ENCODE measurements around the gene PLCB1.

The PLCB1 gene

DNA sequence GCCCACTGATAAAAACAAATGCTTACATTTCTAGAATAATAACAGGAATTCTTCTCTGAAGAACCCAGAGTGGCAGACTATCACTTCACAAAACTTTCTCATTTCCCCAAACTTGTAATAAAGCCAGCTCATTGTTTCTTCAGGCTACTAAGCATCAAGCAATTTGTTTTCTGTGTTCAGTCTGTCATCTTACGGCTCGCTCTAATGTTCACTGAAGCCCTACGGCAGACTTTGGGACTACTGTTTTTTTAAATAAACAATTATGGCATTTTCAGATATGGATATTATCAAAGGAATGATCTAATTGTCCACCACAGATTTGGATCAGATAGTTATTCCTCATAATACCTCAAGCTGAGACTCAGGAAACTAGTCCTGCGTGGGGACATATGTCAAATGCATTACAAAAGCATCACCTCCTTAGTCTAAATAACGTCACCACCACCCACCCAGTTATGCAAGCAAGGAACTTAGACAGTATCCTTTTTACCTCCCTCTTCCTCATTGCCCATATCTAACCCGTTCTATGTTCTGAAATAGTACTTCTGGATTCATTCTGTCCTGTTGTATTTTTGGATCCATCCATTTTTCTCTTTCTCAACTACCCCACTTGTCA is 415.1 kb downstream of the PLCB1 start:
- no peak overlapping the region for H3K4me3 ChIP-seq (ENCODE audit: control insufficient read depth, low read depth, low read length)
- TF ChIP-seq, protein P1, sequence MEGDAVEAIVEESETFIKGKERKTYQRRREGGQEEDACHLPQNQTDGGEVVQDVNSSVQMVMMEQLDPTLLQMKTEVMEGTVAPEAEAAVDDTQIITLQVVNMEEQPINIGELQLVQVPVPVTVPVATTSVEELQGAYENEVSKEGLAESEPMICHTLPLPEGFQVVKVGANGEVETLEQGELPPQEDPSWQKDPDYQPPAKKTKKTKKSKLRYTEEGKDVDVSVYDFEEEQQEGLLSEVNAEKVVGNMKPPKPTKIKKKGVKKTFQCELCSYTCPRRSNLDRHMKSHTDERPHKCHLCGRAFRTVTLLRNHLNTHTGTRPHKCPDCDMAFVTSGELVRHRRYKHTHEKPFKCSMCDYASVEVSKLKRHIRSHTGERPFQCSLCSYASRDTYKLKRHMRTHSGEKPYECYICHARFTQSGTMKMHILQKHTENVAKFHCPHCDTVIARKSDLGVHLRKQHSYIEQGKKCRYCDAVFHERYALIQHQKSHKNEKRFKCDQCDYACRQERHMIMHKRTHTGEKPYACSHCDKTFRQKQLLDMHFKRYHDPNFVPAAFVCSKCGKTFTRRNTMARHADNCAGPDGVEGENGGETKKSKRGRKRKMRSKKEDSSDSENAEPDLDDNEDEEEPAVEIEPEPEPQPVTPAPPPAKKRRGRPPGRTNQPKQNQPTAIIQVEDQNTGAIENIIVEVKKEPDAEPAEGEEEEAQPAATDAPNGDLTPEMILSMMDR (IDR thresholded peaks at IDR 0.05; ENCODE audit: control insufficient read depth, insufficient read depth, low read depth, low read length, missing control alignments) = no peak
- DNase-seq (ENCODE audit: low read depth) = no peak

GRCh38 chr20:8547968-8548588 is 416.0 kb downstream of the PLCB1 start:
- no peak for DNase-seq (ENCODE audit: low read depth)
- TF ChIP-seq, protein P1 (IDR thresholded peaks at IDR 0.05; ENCODE audit: control insufficient read depth, insufficient read depth, low read depth, low read length, missing control alignments) = no peak

GRCh38 chr20:8549192-8549591 is 417.1 kb downstream of the PLCB1 start:
- no peak for DNase-seq (ENCODE audit: low read depth)
- TF ChIP-seq, protein P1 (IDR thresholded peaks at IDR 0.05; ENCODE audit: control insufficient read depth, insufficient read depth, low read depth, low read length, missing control alignments) = no peak

More at GRCh38 chr20:8547968-8548588, 416.0 kb downstream of the PLCB1 start:
- H3K4me3 ChIP-seq (ENCODE audit: control insufficient read depth, low read depth, low read length) = no peak overlapping the region

GRCh38 chr20:8557711-8558110 is 425.6 kb downstream of the PLCB1 start:
- H3K4me3 ChIP-seq (ENCODE audit: control insufficient read depth, low read depth, low read length) = no peak overlapping the region
- TF ChIP-seq, protein P1 (IDR thresholded peaks at IDR 0.05; ENCODE audit: control insufficient read depth, insufficient read depth, low read depth, low read length, missing control alignments) = no peak
- no peak for DNase-seq (ENCODE audit: low read depth)

More at GRCh38 chr20:8549192-8549591, 417.1 kb downstream of the PLCB1 start:
- H3K4me3 ChIP-seq (ENCODE audit: control insufficient read depth, low read depth, low read length) = no peak overlapping the region

DNA sequence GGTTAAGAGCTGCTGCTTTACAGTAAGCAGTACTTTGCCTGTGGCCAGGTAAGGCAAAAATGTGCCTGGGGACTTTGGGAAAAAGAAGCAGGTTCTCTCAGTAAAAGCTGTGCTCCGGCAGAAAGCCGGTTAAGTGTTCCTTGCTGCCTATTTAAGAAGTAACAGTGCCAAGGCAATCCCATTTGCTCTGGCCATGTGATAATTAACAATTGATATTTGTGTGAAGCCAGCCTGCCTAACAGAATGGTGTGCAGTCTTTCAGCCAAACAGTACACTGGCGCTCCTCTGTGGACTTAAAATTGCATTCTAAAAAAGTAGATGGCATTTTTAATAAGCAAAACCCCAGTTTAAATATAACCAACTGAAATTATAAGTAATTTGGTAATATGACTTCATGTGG is 430.3 kb downstream of the PLCB1 start:
- no peak for DNase-seq (ENCODE audit: low read depth)
- no peak overlapping the region for H3K4me3 ChIP-seq (ENCODE audit: control insufficient read depth, low read depth, low read length)
- TF ChIP-seq, protein P1 (IDR thresholded peaks at IDR 0.05; ENCODE audit: control insufficient read depth, insufficient read depth, low read depth, low read length, missing control alignments) = no peak

DNA sequence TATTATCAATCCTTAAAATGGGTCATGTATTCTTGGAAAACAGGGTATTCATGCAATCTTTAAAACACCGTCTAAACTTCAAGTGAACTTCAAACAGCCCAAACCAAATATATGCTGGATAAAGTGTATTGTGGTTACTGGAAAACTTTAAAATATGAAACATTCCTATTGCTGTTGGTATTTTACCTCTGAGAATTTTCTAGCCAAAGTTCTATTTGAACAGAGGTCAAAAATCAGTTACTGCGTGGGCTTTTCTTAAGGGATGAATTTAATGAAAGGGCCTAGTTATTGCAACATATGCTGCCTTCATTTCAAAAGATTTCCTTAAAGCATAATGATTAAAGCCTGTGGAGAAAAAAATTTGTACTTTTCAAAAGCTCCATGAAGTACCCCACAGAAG is 436.0 kb downstream of the PLCB1 start:
- DNase-seq (ENCODE audit: low read depth) = no peak
- H3K4me3 ChIP-seq (ENCODE audit: control insufficient read depth, low read depth, low read length) = no peak overlapping the region
- TF ChIP-seq, protein P1 (IDR thresholded peaks at IDR 0.05; ENCODE audit: control insufficient read depth, insufficient read depth, low read depth, low read length, missing control alignments) = no peak

All from AG09309 (cell line).